Left renal cortex interstitium (tissue), 4 donors: ENCODE measurements around the gene KCNMB1. TPM values are rescaled to one million over a fixed set of nuclear protein-coding genes. Genes with fewer than 3 reads are reported as not detected.

ENCODE experiments used
- polyA plus RNA-seq, 4 donors: library from polyadenylated mRNA; unstranded; fragments of 120-200 nt; gene quantifications; one replicate each; pipeline ENCODE4 v1.2.1, GENCODE V29; 2013; ENCODE audit not compliant: insufficient read length in 4 of 4

KCNMB1 gene
- polyA plus RNA-seq, 4 donors = 1.2 to 1.9 (median 1.5) TPM

Other genes starting within 250 kb of the KCNMB1 start
- under 1 TPM in 3 of 4 donors, not detected in 1; 0.11 to 0.49 (median 0.20) TPM for gene C5orf58, start 156.4 kb downstream of the KCNMB1 start, polyA plus RNA-seq
- 1 to 10 TPM; 3.1 to 4.3 (median 3.3) TPM for gene LCP2, start 91.6 kb downstream of the KCNMB1 start, polyA plus RNA-seq
- gene KCNIP1, start 114.7 kb upstream of the KCNMB1 start, polyA plus RNA-seq = 10 to 100 TPM; 10.7 to 12.1 (median 11.5) TPM